HCT116 (cell line): Measurements from ENCODE around the gene COL9A3. TPM values are rescaled to one million over a fixed set of nuclear protein-coding genes. Genes with fewer than 3 reads are reported as not detected.

Source experiments
- ATAC-seq: fragments of 200-7000 bp; cut with Tn5 transposase; 2 replicates; pipeline ENCODE4 v1.9.1; 2020; ENCODE audit warnings: mild to moderate bottlenecking, moderate library complexity
- BruUV-seq: library from RNA; stranded (reverse); fragments of 400-500 nt; replicated peaks from 2 replicates; lab custom pipeline; 2021; lab: Mats Ljungman, UMichigan
- CTCF ChIA-PET: fragments of 300-600 bp; sonication (Branson Sonifier 250); formaldehyde crosslinking; loops from one replicate; lab custom pipeline; 2021; ENCODE audit warnings: antibody characterized with exemption; lab: Charles Lee
- POLR2A ChIA-PET: fragments of 300-600, 350-600 bp; sonication (Branson Sonifier 250); formaldehyde crosslinking; loops from one replicate; lab custom pipeline; 2021; ENCODE audit warnings: antibody characterized with exemption; lab: Charles Lee
- RAD21 ChIA-PET, 2 experiments: fragments of 300-600 bp; sonication (Branson Sonifier 250); formaldehyde crosslinking; loops; one replicate each; lab custom pipeline; 2023; ENCODE audit warnings: low total read pairs in 2 of 2; ENCODE audit not compliant: uncharacterized antibody in 2 of 2, unreplicated experiment in 2 of 2, low non-redundant PET in 1 of 2; lab: Charles Lee
- DNase-seq: peaks from one replicate; pipeline ENCODE4 v3.0.0-alpha.2; 2010; ENCODE audit warnings: low read depth, low spot score
- H2AFZ ChIP-seq: fragments of 200-600 bp; shearing (Covaris generic), sonication (generic); 2 replicates; pipeline ENCODE4 v1.6.1; 2017; ENCODE audit warnings: low read depth, mixed run types, mixed read lengths, antibody characterized with exemption, low read length; ENCODE audit not compliant: poor library complexity, severe bottlenecking
- H3K27ac ChIP-seq: 2 replicates; pipeline ENCODE4 v1.5.1; 2012; ENCODE audit warnings: low read depth, low read length
- H3K27me3 ChIP-seq: fragments of 200-600 bp; sonication (generic); 2 replicates; pipeline ENCODE4 v1.6.1; 2016; ENCODE audit warnings: mixed run types, low read length, mixed read lengths; ENCODE audit not compliant: insufficient read depth
- H3K36me3 ChIP-seq, 2 experiments: fragments of 200-500 bp in 1 of 2; fragments of 200-600 bp in 1 of 2; sonication (Bioruptor generic) in 1 of 2; sonication (generic) in 1 of 2; 2 replicates each; pipeline versions ENCODE4 v1.5.1 to v1.6.1; 2014 to 2016; ENCODE audit warnings: low read length in 2 of 2, inconsistent platforms in 1 of 2, mixed read lengths in 1 of 2, mixed run types in 1 of 2; ENCODE audit not compliant: insufficient read depth in 2 of 2, control insufficient read depth in 1 of 2
- H3K4me1 ChIP-seq, 2 experiments: fragments of 200-600 bp in 1 of 2; sonication (generic) in 1 of 2; 2 replicates each; pipeline versions ENCODE4 v1.5.1 to v1.6.1; 2012 to 2017; ENCODE audit warnings: low read length in 2 of 2, inconsistent platforms in 1 of 2, mild to moderate bottlenecking in 1 of 2, mixed read lengths in 1 of 2, mixed run types in 1 of 2, moderate library complexity in 1 of 2; ENCODE audit not compliant: insufficient read depth in 2 of 2, control insufficient read depth in 1 of 2
- H3K4me2 ChIP-seq: fragments of 200-600 bp; sonication (generic); 2 replicates; pipeline ENCODE4 v1.6.1; 2017; ENCODE audit warnings: mixed run types, low read length, mixed read lengths
- H3K4me3 ChIP-seq, 2 experiments: fragments of 200-600 bp in 1 of 2; sonication (generic) in 1 of 2; replicated peaks in 1 of 2; 2 replicates each; pipeline ENCODE4 v1.5.1; 2011 to 2016; ENCODE audit warnings: low read length in 2 of 2, control low read depth in 1 of 2, low read depth in 1 of 2, mild to moderate bottlenecking in 1 of 2, mixed read lengths in 1 of 2, mixed run types in 1 of 2
- H3K79me2 ChIP-seq: fragments of 200-600 bp; sonication (generic); 2 replicates; pipeline ENCODE4 v1.6.1; 2017; ENCODE audit warnings: mild to moderate bottlenecking, mixed run types, low read length, moderate library complexity, mixed read lengths; ENCODE audit not compliant: insufficient read depth
- H3K9ac ChIP-seq: fragments of 200-600 bp; sonication (generic); 2 replicates; pipeline ENCODE4 v1.6.1; 2016; ENCODE audit warnings: low read length, mixed read lengths
- H3K9me2 ChIP-seq: fragments of 200-600 bp; sonication (generic), shearing (Covaris generic); 2 replicates; pipeline ENCODE4 v1.6.1; 2017; ENCODE audit warnings: mixed run types, mild to moderate bottlenecking, moderate library complexity; ENCODE audit not compliant: insufficient read depth
- H3K9me3 ChIP-seq, 2 experiments: fragments of 200-500 bp in 1 of 2; fragments of 200-600 bp in 1 of 2; sonication (Bioruptor generic) in 1 of 2; sonication (generic) in 1 of 2; 2 replicates each; pipeline ENCODE4 v1.6.1; 2014 to 2017; ENCODE audit warnings: low read length in 2 of 2, mixed read lengths in 2 of 2, inconsistent platforms in 1 of 2, low read depth in 1 of 2, mild to moderate bottlenecking in 1 of 2, mixed run types in 1 of 2, moderate library complexity in 1 of 2; ENCODE audit not compliant: control insufficient read depth in 1 of 2, insufficient read depth in 1 of 2
- H4K20me1 ChIP-seq: fragments of 200-600 bp; sonication (generic), shearing (Covaris generic); 2 replicates; pipeline ENCODE4 v1.6.1; 2017; ENCODE audit warnings: mixed run types, mild to moderate bottlenecking, moderate library complexity; ENCODE audit not compliant: insufficient read depth
- EGR1 ChIP-seq: IDR thresholded peaks from 2 replicates; pipeline ENCODE4 v1.6.1; 2012; ENCODE audit warnings: low read depth
- EZH2phosphoT487 ChIP-seq: fragments of 200-600 bp; IDR thresholded peaks from 2 replicates; pipeline ENCODE4 v1.6.1; 2018; ENCODE audit warnings: antibody characterized with exemption, borderline replicate concordance
- JUND ChIP-seq: IDR thresholded peaks from 2 replicates; pipeline ENCODE4 v1.6.1; 2012
- POLR2AphosphoS5 ChIP-seq: IDR thresholded peaks from 2 replicates; pipeline ENCODE4 v1.6.1; 2011; ENCODE audit warnings: mild to moderate bottlenecking, low read depth, low read length, moderate library complexity
- SRF ChIP-seq: IDR thresholded peaks from 2 replicates; pipeline ENCODE4 v1.6.1; 2012; ENCODE audit warnings: low read depth
- ZFX ChIP-seq: fragments of 450-650 bp; IDR thresholded peaks from 2 replicates; pipeline ENCODE4 v1.6.1; 2017
- intact Hi-C: fragments of 100-400 bp; cut with micrococcal nuclease; formaldehyde crosslinking; loops from 2 replicates; pipeline ENCODE4 v1.10.0; 2022
- total RNA-seq: library from RNA; stranded (reverse); gene quantifications from one replicate; pipeline ENCODE4 v1.2.1, GENCODE V29; 2021; ENCODE audit not compliant: unreplicated experiment
- TF ChIP-seq, protein P1 (sequence below): IDR thresholded peaks from 2 replicates; pipeline ENCODE4 v1.6.1; 2012; ENCODE audit warnings: low read depth
- TF ChIP-seq, protein P2 (sequence below): IDR thresholded peaks from 2 replicates; pipeline ENCODE4 v1.6.1; 2011; ENCODE audit warnings: mild to moderate bottlenecking, low read length, moderate library complexity; ENCODE audit not compliant: insufficient replicate concordance; ENCODE audit errors: extremely low read depth

COL9A3 gene
- total RNA-seq, 1 experiment from 2014 or later: 29.7 TPM

DNA sequence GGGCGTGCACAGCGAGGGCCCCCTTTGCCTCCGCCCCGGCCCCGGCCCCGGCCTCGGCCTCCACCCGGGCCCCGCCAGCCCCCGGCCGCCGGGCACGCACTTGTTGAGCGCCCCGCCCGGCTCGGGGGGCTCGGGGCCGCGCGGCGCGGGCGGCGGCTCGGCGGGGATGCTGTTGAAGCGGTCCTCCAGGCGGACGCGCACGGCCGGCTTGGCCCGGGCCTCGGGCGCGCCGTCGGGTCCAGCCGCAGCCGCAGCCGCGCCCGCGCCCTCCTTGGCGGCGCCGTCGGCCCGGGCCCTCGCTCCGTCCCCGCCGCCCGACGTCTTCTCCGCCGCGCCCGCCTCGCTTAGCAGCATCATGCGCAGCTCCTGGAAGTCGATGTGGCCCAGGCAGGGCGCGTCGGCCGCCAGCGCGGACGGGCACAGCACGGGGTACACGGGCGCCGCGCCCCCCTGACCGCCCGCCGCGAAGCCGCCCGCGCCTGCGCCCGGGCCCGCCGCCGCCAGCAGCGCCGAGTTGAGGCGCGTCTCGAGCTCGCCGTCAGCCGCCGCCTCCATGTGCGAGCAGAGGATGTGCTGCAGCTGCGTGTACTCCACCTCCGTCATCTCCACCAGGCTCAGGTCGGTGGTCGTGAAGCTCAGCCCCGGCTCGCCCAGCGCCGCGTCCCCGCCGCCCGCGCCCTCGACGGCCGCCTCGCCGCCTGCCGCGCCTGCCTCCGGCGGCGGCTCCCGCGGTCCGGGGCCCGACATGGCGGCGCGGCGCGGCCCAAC lies 44.3 kb downstream of the COL9A3 start:
- Histone ChIP-seq H3K36me3 (peaks cover 9 to 12% of the 10 kb centered on the region in 2 experiments; a peak in 2 of 4 replicates), H3K79me2 (peaks cover 24% of the 10 kb centered on the region), H3K27me3 (no peaks in the 10 kb centered on the region), H4K20me1 (peaks cover 9% of the 10 kb centered on the region; the same call in 1 of the 2 replicates), H3K9me2 (no peaks in the 10 kb centered on the region), H3K9ac (peak overlapping the region; percentile 75), H3K4me3 (peak overlapping the region; percentile 60 to 75), H2AFZ (no peak overlapping the region), H3K4me1 (peaks cover 7 to 16% of the 10 kb centered on the region in 2 experiments; a peak in 3 of 4 replicates), H3K9me3 (peaks cover 0 to 4% of the 10 kb centered on the region in 2 experiments; a peak in 1 of 4 replicates), H3K4me2 (peak overlapping the region; percentile 99), H3K27ac (peak overlapping the region; percentile 68; the same call in 1 of the 2 replicates)
- CTCF ChIA-PET: interaction anchor here (1.0 to 1.4 kb wide), 3 partner anchors 11 to 38 kb away, joined by 5 to 10 read pairs (median 7); no protein-coding TSS in a partner anchor
- RAD21 ChIA-PET: no interaction called here
- BruUV-seq: no TSS peak
- POLR2A ChIA-PET: interaction anchor here (0.7 to 1.0 kb wide), 4 partner anchors 14 to 38 kb away, joined by 3 to 6 read pairs (median 3); no protein-coding TSS in a partner anchor
- no peak for TF ChIP-seq POLR2AphosphoS5
- TF ChIP-seq, protein P1, sequence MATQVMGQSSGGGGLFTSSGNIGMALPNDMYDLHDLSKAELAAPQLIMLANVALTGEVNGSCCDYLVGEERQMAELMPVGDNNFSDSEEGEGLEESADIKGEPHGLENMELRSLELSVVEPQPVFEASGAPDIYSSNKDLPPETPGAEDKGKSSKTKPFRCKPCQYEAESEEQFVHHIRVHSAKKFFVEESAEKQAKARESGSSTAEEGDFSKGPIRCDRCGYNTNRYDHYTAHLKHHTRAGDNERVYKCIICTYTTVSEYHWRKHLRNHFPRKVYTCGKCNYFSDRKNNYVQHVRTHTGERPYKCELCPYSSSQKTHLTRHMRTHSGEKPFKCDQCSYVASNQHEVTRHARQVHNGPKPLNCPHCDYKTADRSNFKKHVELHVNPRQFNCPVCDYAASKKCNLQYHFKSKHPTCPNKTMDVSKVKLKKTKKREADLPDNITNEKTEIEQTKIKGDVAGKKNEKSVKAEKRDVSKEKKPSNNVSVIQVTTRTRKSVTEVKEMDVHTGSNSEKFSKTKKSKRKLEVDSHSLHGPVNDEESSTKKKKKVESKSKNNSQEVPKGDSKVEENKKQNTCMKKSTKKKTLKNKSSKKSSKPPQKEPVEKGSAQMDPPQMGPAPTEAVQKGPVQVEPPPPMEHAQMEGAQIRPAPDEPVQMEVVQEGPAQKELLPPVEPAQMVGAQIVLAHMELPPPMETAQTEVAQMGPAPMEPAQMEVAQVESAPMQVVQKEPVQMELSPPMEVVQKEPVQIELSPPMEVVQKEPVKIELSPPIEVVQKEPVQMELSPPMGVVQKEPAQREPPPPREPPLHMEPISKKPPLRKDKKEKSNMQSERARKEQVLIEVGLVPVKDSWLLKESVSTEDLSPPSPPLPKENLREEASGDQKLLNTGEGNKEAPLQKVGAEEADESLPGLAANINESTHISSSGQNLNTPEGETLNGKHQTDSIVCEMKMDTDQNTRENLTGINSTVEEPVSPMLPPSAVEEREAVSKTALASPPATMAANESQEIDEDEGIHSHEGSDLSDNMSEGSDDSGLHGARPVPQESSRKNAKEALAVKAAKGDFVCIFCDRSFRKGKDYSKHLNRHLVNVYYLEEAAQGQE: no peak
- no peak for TF ChIP-seq EGR1
- peak; percentile 62; the same call in 1 of the 2 replicates for TF ChIP-seq ZFX
- TF ChIP-seq JUND: no peak
- no peak for TF ChIP-seq EZH2phosphoT487
- TF ChIP-seq, protein P2, sequence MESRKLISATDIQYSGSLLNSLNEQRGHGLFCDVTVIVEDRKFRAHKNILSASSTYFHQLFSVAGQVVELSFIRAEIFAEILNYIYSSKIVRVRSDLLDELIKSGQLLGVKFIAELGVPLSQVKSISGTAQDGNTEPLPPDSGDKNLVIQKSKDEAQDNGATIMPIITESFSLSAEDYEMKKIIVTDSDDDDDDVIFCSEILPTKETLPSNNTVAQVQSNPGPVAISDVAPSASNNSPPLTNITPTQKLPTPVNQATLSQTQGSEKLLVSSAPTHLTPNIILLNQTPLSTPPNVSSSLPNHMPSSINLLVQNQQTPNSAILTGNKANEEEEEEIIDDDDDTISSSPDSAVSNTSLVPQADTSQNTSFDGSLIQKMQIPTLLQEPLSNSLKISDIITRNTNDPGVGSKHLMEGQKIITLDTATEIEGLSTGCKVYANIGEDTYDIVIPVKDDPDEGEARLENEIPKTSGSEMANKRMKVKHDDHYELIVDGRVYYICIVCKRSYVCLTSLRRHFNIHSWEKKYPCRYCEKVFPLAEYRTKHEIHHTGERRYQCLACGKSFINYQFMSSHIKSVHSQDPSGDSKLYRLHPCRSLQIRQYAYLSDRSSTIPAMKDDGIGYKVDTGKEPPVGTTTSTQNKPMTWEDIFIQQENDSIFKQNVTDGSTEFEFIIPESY: no peak
- TF ChIP-seq SRF: no peak
- ATAC-seq (peak; percentile 50), DNase-seq (no peak)
- intact Hi-C loops: no loop called here
